ENCODE results near the gene ARHGAP10.

- no peak for TF ChIP-seq CTCF (IDR thresholded peaks at IDR 0.05)
- TF ChIP-seq POLR2A (IDR thresholded peaks at IDR 0.05): no peak
Observed at GRCh38 chr4:148076964-148077363, 345.1 kb downstream of the ARHGAP10 start.
